Measurements from ENCODE around the gene PRRT4.

DNA sequence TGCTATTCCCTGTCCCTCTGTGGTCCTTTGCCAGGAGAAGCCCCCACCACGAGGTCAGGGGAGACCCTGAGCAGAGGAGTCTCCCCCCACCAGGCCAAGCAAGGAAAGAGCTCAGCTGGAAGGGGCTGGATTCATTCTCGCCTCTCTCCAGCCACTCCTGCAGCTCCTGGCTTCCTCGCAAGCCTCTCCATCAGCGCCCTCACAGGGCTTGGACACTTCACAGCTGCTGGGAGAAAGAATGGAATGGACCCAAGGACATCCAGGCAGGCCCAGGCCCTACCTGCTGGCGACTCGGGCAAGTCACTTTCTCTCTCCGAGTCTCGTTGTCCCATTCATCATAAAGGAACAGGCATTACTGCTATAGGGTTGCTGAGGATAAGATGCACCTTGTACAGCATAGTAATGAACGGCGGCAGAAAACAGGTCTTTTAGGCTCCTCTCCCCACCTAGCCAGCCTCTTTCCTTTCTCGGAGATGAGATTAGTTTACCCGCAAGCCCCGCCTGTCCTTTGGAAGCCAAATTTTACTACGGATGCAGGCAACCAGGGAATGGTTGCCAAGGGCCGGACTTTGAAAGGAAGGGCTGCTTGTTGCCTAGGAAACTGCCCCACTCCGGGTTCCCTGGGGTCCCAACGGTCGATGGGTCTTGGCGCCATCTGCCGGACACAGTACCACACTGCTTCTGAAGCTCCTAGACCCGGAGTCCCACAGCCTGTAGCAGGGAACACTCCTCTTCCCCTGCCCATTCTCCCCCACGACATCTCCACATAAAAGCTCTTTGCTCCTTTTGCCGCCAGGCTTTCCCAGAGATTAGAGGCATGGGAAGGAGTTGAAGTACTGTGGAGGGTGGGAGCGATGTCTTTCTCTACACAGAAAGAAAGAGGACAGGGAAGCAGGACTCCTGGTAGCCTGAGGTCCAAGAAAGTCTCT is 26.0 kb upstream of the PRRT4 start:
- TF ChIP-seq, protein P1, sequence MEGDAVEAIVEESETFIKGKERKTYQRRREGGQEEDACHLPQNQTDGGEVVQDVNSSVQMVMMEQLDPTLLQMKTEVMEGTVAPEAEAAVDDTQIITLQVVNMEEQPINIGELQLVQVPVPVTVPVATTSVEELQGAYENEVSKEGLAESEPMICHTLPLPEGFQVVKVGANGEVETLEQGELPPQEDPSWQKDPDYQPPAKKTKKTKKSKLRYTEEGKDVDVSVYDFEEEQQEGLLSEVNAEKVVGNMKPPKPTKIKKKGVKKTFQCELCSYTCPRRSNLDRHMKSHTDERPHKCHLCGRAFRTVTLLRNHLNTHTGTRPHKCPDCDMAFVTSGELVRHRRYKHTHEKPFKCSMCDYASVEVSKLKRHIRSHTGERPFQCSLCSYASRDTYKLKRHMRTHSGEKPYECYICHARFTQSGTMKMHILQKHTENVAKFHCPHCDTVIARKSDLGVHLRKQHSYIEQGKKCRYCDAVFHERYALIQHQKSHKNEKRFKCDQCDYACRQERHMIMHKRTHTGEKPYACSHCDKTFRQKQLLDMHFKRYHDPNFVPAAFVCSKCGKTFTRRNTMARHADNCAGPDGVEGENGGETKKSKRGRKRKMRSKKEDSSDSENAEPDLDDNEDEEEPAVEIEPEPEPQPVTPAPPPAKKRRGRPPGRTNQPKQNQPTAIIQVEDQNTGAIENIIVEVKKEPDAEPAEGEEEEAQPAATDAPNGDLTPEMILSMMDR (IDR thresholded peaks at IDR 0.05), result peak in 3 of 4 experiments; percentile 84 to 90 (median 85)
- TF ChIP-seq POLR2A (IDR thresholded peaks at IDR 0.05), result no peak

Data from gastroesophageal sphincter (tissue), 3 donors.